ENCODE data around the gene WDR31. TPM values are rescaled to one million over a fixed set of nuclear protein-coding genes. Genes with fewer than 3 reads are reported as not detected.

Gene WDR31
- total RNA-seq, 2 donors from 2014 or later, result 2.4 to 5.4 TPM

GRCh38 chr9:113375057-113376023 lies 35.3 kb upstream of the WDR31 start:
- DNase-seq (ENCODE audit: low spot score), result no peak
- H3K36me3 ChIP-seq, result peaks cover 18% of the 10 kb centered on the region
- peaks cover 4 to 25% of the 10 kb centered on the region in 2 donors for H3K4me1 ChIP-seq (ENCODE audit: control insufficient read depth in 1 of 2, low read depth in 2 of 2)
- TF ChIP-seq CTCF (IDR thresholded peaks at IDR 0.05), result no peak
- H3K27ac ChIP-seq, result no peak overlapping the region
- no peaks in the 10 kb centered on the region for H3K9me3 ChIP-seq
- ATAC-seq (ENCODE audit: insufficient number of reproducible peaks, low FRiP score, low read depth), result no peak
- no peaks in the 10 kb centered on the region for H3K27me3 ChIP-seq (replicated peaks; ENCODE audit: insufficient read depth)
- H3K4me3 ChIP-seq, result peak overlapping the region; percentile 100

GRCh38 chr9:113373676-113374392 lies 33.8 kb upstream of the WDR31 start:
- ATAC-seq (ENCODE audit: insufficient number of reproducible peaks, low FRiP score, low read depth) (no peak), DNase-seq (ENCODE audit: low spot score) (no peak)
- no peaks in the 10 kb centered on the region for H3K9me3 ChIP-seq

GRCh38 chr9:113373256-113373655 lies 33.2 kb upstream of the WDR31 start:
- H3K27me3 ChIP-seq (replicated peaks; ENCODE audit: insufficient read depth), result no peaks in the 10 kb centered on the region
- H3K4me3 ChIP-seq, result no peak overlapping the region
- no peak for TF ChIP-seq CTCF (IDR thresholded peaks at IDR 0.05)
- ATAC-seq (ENCODE audit: insufficient number of reproducible peaks, low FRiP score, low read depth), result no peak
- no peak overlapping the region for H3K27ac ChIP-seq
- no peaks in the 10 kb centered on the region for H3K9me3 ChIP-seq
- peaks cover 4 to 25% of the 10 kb centered on the region in 2 donors for H3K4me1 ChIP-seq (ENCODE audit: control insufficient read depth in 1 of 2, low read depth in 2 of 2)
- DNase-seq (ENCODE audit: low spot score), result no peak
- H3K36me3 ChIP-seq, result peaks cover 18% of the 10 kb centered on the region

More at GRCh38 chr9:113373676-113374392, 33.8 kb upstream of the WDR31 start:
- Histone ChIP-seq H3K4me3 (no peak overlapping the region), H3K36me3 (peaks cover 18% of the 10 kb centered on the region), H3K27me3 (replicated peaks; ENCODE audit: insufficient read depth) (no peaks in the 10 kb centered on the region), H3K27ac (no peak overlapping the region), H3K4me1 (ENCODE audit: control insufficient read depth in 1 of 2, low read depth in 2 of 2) (peaks cover 4 to 25% of the 10 kb centered on the region in 2 donors)
- no peak for TF ChIP-seq CTCF (IDR thresholded peaks at IDR 0.05)

GRCh38 chr9:113372059-113372458 lies 32.0 kb upstream of the WDR31 start:
- DNase-seq (ENCODE audit: low spot score) (no peak), ATAC-seq (ENCODE audit: insufficient number of reproducible peaks, low FRiP score, low read depth) (no peak)
- no peak overlapping the region for H3K27ac ChIP-seq
- TF ChIP-seq CTCF (IDR thresholded peaks at IDR 0.05), result no peak
- no peaks in the 10 kb centered on the region for H3K27me3 ChIP-seq (replicated peaks; ENCODE audit: insufficient read depth)
- peaks cover 18% of the 10 kb centered on the region for H3K36me3 ChIP-seq
- peaks cover 0 to 25% of the 10 kb centered on the region in 2 donors for H3K4me1 ChIP-seq (ENCODE audit: control insufficient read depth in 1 of 2, low read depth in 2 of 2)
- H3K9me3 ChIP-seq, result no peaks in the 10 kb centered on the region
- no peak overlapping the region for H3K4me3 ChIP-seq

- Histone ChIP-seq H3K4me1 (ENCODE audit: control insufficient read depth in 1 of 2, low read depth in 2 of 2) (peaks cover 0 to 21% of the 10 kb centered on the region in 2 donors), H3K27ac (no peak overlapping the region), H3K36me3 (peaks cover 18% of the 10 kb centered on the region), H3K27me3 (replicated peaks; ENCODE audit: insufficient read depth) (no peaks in the 10 kb centered on the region), H3K4me3 (no peak overlapping the region), H3K9me3 (no peaks in the 10 kb centered on the region)
- no peak for TF ChIP-seq CTCF (IDR thresholded peaks at IDR 0.05)
- ATAC-seq (ENCODE audit: insufficient number of reproducible peaks, low FRiP score, low read depth) (no peak), DNase-seq (ENCODE audit: low spot score) (no peak)
These were observed 30.8 kb upstream of the WDR31 start for GRCh38 chr9:113370806-113371325.

Data from thoracic aorta (tissue), 2 donors.